Keratinocyte (primary cell): ENCODE measurements around the gene LRP3. TPM values are rescaled to one million over a fixed set of nuclear protein-coding genes. Genes with fewer than 3 reads are reported as not detected.

ENCODE experiments used
- DNase-seq: peaks from one replicate; pipeline ENCODE4 v3.0.0-alpha.2; 2011; ENCODE audit warnings: low read depth, missing footprints, low spot score
- FAIRE-seq: peaks from 2 replicates; lab custom pipeline; 2011; peaks lifted over from hg19 to GRCh38; lab: Jason Lieb, UNC
- H2AFZ ChIP-seq: 2 replicates; pipeline ENCODE4 v1.6.0; 2012; ENCODE audit warnings: low read length, control low read depth, inconsistent platforms; ENCODE audit not compliant: control insufficient read depth
- H3K27ac ChIP-seq: 2 replicates; pipeline ENCODE4 v1.5.1; 2011; ENCODE audit warnings: low read length; ENCODE audit not compliant: control insufficient read depth, insufficient read depth
- H3K27me3 ChIP-seq: 3 replicates; pipeline ENCODE4 v1.6.0; 2011; ENCODE audit warnings: low read length; ENCODE audit not compliant: control insufficient read depth, insufficient read depth; ENCODE audit errors: extremely low read depth
- H3K36me3 ChIP-seq, 2 experiments: 2 replicates in 1 of 2; 3 replicates in 1 of 2; pipeline ENCODE4 v1.5.1; 2011; ENCODE audit warnings: low read length in 2 of 2, mild to moderate bottlenecking in 1 of 2; ENCODE audit not compliant: control insufficient read depth in 2 of 2, insufficient read depth in 2 of 2; ENCODE audit errors: extremely low read depth in 1 of 2
- H3K4me1 ChIP-seq: 3 replicates; pipeline ENCODE4 v1.5.1; 2011; ENCODE audit warnings: low read length; ENCODE audit not compliant: control insufficient read depth, insufficient read depth; ENCODE audit errors: extremely low read depth
- H3K4me2 ChIP-seq: 3 replicates; pipeline ENCODE4 v1.6.0; 2011; ENCODE audit warnings: low read depth, low read length; ENCODE audit not compliant: control insufficient read depth, insufficient read depth; ENCODE audit errors: extremely low read depth
- H3K4me3 ChIP-seq, 3 experiments: fragments of 200-600 bp in 1 of 3; sonication (generic) in 1 of 3; 2 replicates in 2 of 3; 3 replicates in 1 of 3; pipeline ENCODE4 v1.5.1; 2011 to 2016; ENCODE audit warnings: low read length in 3 of 3, mild to moderate bottlenecking in 3 of 3, control low read depth in 2 of 3, inconsistent platforms in 1 of 3, low read depth in 1 of 3, mixed read lengths in 1 of 3, mixed run types in 1 of 3, moderate library complexity in 1 of 3; ENCODE audit not compliant: control insufficient read depth in 2 of 3, insufficient read depth in 2 of 3; ENCODE audit errors: extremely low read depth in 1 of 3
- H3K79me2 ChIP-seq: 2 replicates; pipeline ENCODE4 v1.6.0; 2012; ENCODE audit warnings: low read length; ENCODE audit not compliant: control insufficient read depth, insufficient read depth
- H3K9ac ChIP-seq: 3 replicates; pipeline ENCODE4 v1.6.0; 2011; ENCODE audit warnings: low read length; ENCODE audit not compliant: control insufficient read depth, insufficient read depth; ENCODE audit errors: extremely low read depth
- H3K9me1 ChIP-seq: 3 replicates; pipeline ENCODE4 v1.6.0; 2011; ENCODE audit warnings: low read length; ENCODE audit not compliant: control insufficient read depth, insufficient read depth; ENCODE audit errors: extremely low read depth
- H3K9me3 ChIP-seq: 2 replicates; pipeline ENCODE4 v1.5.1; 2012; ENCODE audit warnings: low read depth, low read length; ENCODE audit not compliant: control insufficient read depth
- H4K20me1 ChIP-seq: 3 replicates; pipeline ENCODE4 v1.6.0; 2011; ENCODE audit warnings: low read length; ENCODE audit not compliant: control insufficient read depth, insufficient read depth; ENCODE audit errors: extremely low read depth
- CTCF ChIP-seq, 3 experiments: IDR thresholded peaks in 1 of 3; conservative IDR thresholded peaks in 1 of 3; optimal IDR thresholded peaks in 1 of 3; 2 replicates in 2 of 3; 3 replicates in 1 of 3; pipeline versions ENCODE3 to v1.5.1; 2011; ENCODE audit warnings: low read length in 3 of 3, mild to moderate bottlenecking in 3 of 3, moderate library complexity in 2 of 3, control low read depth in 1 of 3, inconsistent platforms in 1 of 3; ENCODE audit not compliant: insufficient read depth in 2 of 3; ENCODE audit errors: extremely low read depth in 1 of 3
- EZH2 ChIP-seq: IDR thresholded peaks from one replicate; pipeline ENCODE4 v1.6.1; 2012; ENCODE audit warnings: inconsistent platforms, mild to moderate bottlenecking, low read length, moderate library complexity
- dilution Hi-C: fragments of 300-500 bp; cut with MboI; formaldehyde crosslinking; loops from one replicate; pipeline ENCODE4 v1.7.0; 2020; ENCODE audit warnings: low sequenced_read_pairs; ENCODE audit not compliant: extremely low pct_ligation_motif_present
- polyA plus RNA-seq, 5 experiments: library from polyadenylated mRNA; depleted of rRNA in 3 of 5; stranded (reverse) in 3 of 5; stranded (forward) in 1 of 5; unstranded in 1 of 5; fragments of >200 nt; gene quantifications; 1 replicate in 1 of 5; 2 replicates in 3 of 5; 3 replicates in 1 of 5; pipeline versions ENCODE4 v1.2.1 to v1.2.3, GENCODE V29; 2011 to 2012; ENCODE audit warnings: missing spikeins in 2 of 5, low read depth in 1 of 5, low replicate concordance in 1 of 5

Gene LRP3
- polyA plus RNA-seq, 1 donor (not counting 4 experiments of a cell fraction or from before 2014, with no cell fraction given), result 5.0 TPM

- H3K4me1 ChIP-seq, result no peaks in the 10 kb centered on the region
- no peak overlapping the region for H3K9ac ChIP-seq
- no peak overlapping the region for H2AFZ ChIP-seq
- DNase-seq (no peak), FAIRE-seq (no peak)
- no peaks in the 10 kb centered on the region for H3K79me2 ChIP-seq
- H3K4me2 ChIP-seq, result no peak overlapping the region
- no peak overlapping the region for H3K27ac ChIP-seq
- dilution Hi-C loops, result no loop called here
- no peaks in the 10 kb centered on the region for H4K20me1 ChIP-seq
- no peaks in the 10 kb centered on the region for H3K27me3 ChIP-seq
- TF ChIP-seq EZH2 (no peak), CTCF (optimal IDR thresholded peaks at IDR 0.05 in 1 of 3, IDR thresholded peaks at IDR 0.05 in 1 of 3, conservative IDR thresholded peaks at IDR 0.05 in 1 of 3; ENCODE audit: extremely low read depth in 1 of 3, insufficient read depth in 2 of 3, low read length in 3 of 3) (no peak)
- no peak overlapping the region for H3K4me3 ChIP-seq
- peaks cover 2% of the 10 kb centered on the region for H3K9me3 ChIP-seq
- no peaks in the 10 kb centered on the region for H3K36me3 ChIP-seq
- no peaks in the 10 kb centered on the region for H3K9me1 ChIP-seq
Measured at GRCh38 chr19:33248104-33248503, 54.0 kb downstream of the LRP3 start.

- no peak for TF ChIP-seq EZH2
- Histone ChIP-seq H3K79me2 (no peaks in the 10 kb centered on the region), H3K4me1 (no peaks in the 10 kb centered on the region), H3K36me3 (no peaks in the 10 kb centered on the region), H3K27ac (no peak overlapping the region), H4K20me1 (no peaks in the 10 kb centered on the region), H3K4me3 (no peak overlapping the region), H3K9me1 (no peaks in the 10 kb centered on the region), H3K27me3 (no peaks in the 10 kb centered on the region), H3K9me3 (peaks cover 2% of the 10 kb centered on the region), H3K9ac (no peak overlapping the region), H3K4me2 (no peak overlapping the region), H2AFZ (no peak overlapping the region)
- dilution Hi-C loops, result no loop called here
- FAIRE-seq (no peak), DNase-seq (no peak)
Measured at GRCh38 chr19:33248553-33248953, 54.4 kb downstream of the LRP3 start.

- no peaks in the 10 kb centered on the region for H3K4me1 ChIP-seq
- H3K79me2 ChIP-seq, result no peaks in the 10 kb centered on the region
- TF ChIP-seq CTCF (optimal IDR thresholded peaks at IDR 0.05 in 1 of 3, IDR thresholded peaks at IDR 0.05 in 1 of 3, conservative IDR thresholded peaks at IDR 0.05 in 1 of 3; ENCODE audit: extremely low read depth in 1 of 3, insufficient read depth in 2 of 3, low read length in 3 of 3) (no peak), EZH2 (no peak)
- H4K20me1 ChIP-seq, result no peaks in the 10 kb centered on the region
- no peak for FAIRE-seq
- H3K27me3 ChIP-seq, result no peaks in the 10 kb centered on the region
- DNase-seq, result no peak
- H3K9ac ChIP-seq, result no peak overlapping the region
- H3K9me1 ChIP-seq, result no peaks in the 10 kb centered on the region
- no peak overlapping the region for H2AFZ ChIP-seq
- peaks cover 2% of the 10 kb centered on the region for H3K9me3 ChIP-seq
- H3K27ac ChIP-seq, result no peak overlapping the region
- dilution Hi-C loops, result no loop called here
- no peak overlapping the region for H3K4me3 ChIP-seq
- no peak overlapping the region for H3K4me2 ChIP-seq
- no peaks in the 10 kb centered on the region for H3K36me3 ChIP-seq
Measured at GRCh38 chr19:33248954-33249613, 55.0 kb downstream of the LRP3 start.
